ENCODE data around the gene MLLT10. TPM values are rescaled to one million over a fixed set of nuclear protein-coding genes. Genes with fewer than 3 reads are reported as not detected.
"Not testable (repeated sequence)": the region's sequence is repeated elsewhere in the genome, so short reads cannot be mapped to it uniquely, and the experiment has no call there.

The MLLT10 gene
- total RNA-seq, 2 experiments from 2014 or later = 33.8 to 34.1 TPM

GRCh38 chr10:21707498-21707897 lies 173.5 kb downstream of the MLLT10 start:
- H3K36me3 Mint-ChIP-seq (ENCODE audit: low read depth) = peaks cover 31% of the 10 kb centered on the region
- DNase-seq (no peak), ATAC-seq (no peak)
- no peaks in the 10 kb centered on the region for H3K27me3 Mint-ChIP-seq
- intact Hi-C loops (cut with DNase I, micrococcal nuclease) = no loop called here
- no peak overlapping the region for H3K4me3 Mint-ChIP-seq
- ChIA-PET CTCF (no interaction called here), POLR2A (no interaction called here)
- H3K4me1 Mint-ChIP-seq = peaks cover 54% of the 10 kb centered on the region
- H3K9me3 Mint-ChIP-seq (ENCODE audit: low read depth) = no peaks in the 10 kb centered on the region
- H3K27ac Mint-ChIP-seq = no peak overlapping the region

DNA sequence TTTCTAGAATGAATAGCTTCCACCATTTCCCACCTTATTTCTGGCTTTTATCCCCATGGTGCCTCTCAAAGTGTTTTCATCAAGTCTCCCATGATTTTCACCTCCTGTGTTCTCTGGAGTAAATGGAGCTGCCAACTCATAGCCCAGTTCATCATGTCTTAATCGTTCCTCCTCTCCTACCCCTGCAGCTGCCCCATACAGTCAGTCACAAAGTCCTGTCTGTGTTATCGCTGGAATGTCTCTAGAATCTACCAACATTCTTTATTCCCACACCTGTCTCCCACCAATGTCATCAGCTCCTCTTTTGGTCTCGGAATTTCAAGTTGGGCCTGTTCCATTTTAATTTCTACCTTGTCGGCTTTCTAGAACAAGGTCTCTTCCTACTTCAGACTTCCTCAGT lies 178.9 kb downstream of the MLLT10 start:
- ChIA-PET CTCF (interaction anchor here (1.2 to 2.1 kb wide), 3 partner anchors 9 to 29 kb away, joined by 3 to 5 read pairs (median 3); no protein-coding TSS in a partner anchor), POLR2A (no interaction called here)
- H3K4me1 Mint-ChIP-seq = peaks cover 17% of the 10 kb centered on the region
- no peak for DNase-seq
- no peak overlapping the region for H3K27ac Mint-ChIP-seq
- no peaks in the 10 kb centered on the region for H3K27me3 Mint-ChIP-seq
- no peak overlapping the region for H3K4me3 Mint-ChIP-seq
- H3K9me3 Mint-ChIP-seq (ENCODE audit: low read depth) = no peaks in the 10 kb centered on the region
- H3K36me3 Mint-ChIP-seq (ENCODE audit: low read depth) = peaks cover 37% of the 10 kb centered on the region
- no peak for ATAC-seq
- intact Hi-C loops (cut with DNase I, micrococcal nuclease) = loop anchor here in 1 of 2 experiments (10.0 kb wide), 1 partner anchor 128 kb away; no protein-coding TSS in a partner anchor

GRCh38 chr10:21715531-21716195 lies 181.6 kb downstream of the MLLT10 start:
- Mint-ChIP-seq H3K9me3 (ENCODE audit: low read depth) (no peaks in the 10 kb centered on the region), H3K4me3 (no peak overlapping the region), H3K36me3 (ENCODE audit: low read depth) (peaks cover 30% of the 10 kb centered on the region), H3K27me3 (no peaks in the 10 kb centered on the region), H3K27ac (no peak overlapping the region), H3K4me1 (peaks cover 17% of the 10 kb centered on the region)
- ChIA-PET CTCF (interaction anchor here (0.7 to 1.6 kb wide), 2 partner anchors 9 to 70 kb away, joined by 5 to 6 read pairs; no protein-coding TSS in a partner anchor), POLR2A (no interaction called here)
- DNase-seq (no peak), ATAC-seq (no peak)
- intact Hi-C loops (cut with DNase I, micrococcal nuclease) = loop anchor here in 1 of 2 experiments (10.0 kb wide), 1 partner anchor 131 kb away; no protein-coding TSS in a partner anchor

GRCh38 chr10:21717437-21718054 lies 183.5 kb downstream of the MLLT10 start:
- POLR2A ChIA-PET; H3K9me3 Mint-ChIP-seq (ENCODE audit: low read depth); ATAC-seq; H3K4me3 Mint-ChIP-seq; CTCF ChIA-PET; H3K27ac Mint-ChIP-seq; H3K27me3 Mint-ChIP-seq; DNase-seq: not testable (repeated sequence)
- intact Hi-C loops (cut with DNase I, micrococcal nuclease) = loop anchor here in 1 of 2 experiments (10.0 kb wide), 1 partner anchor 133 kb away; no protein-coding TSS in a partner anchor
- Mint-ChIP-seq H3K4me1 (peaks cover 13% of the 10 kb centered on the region), H3K36me3 (ENCODE audit: low read depth) (peaks cover 32% of the 10 kb centered on the region)

DNA sequence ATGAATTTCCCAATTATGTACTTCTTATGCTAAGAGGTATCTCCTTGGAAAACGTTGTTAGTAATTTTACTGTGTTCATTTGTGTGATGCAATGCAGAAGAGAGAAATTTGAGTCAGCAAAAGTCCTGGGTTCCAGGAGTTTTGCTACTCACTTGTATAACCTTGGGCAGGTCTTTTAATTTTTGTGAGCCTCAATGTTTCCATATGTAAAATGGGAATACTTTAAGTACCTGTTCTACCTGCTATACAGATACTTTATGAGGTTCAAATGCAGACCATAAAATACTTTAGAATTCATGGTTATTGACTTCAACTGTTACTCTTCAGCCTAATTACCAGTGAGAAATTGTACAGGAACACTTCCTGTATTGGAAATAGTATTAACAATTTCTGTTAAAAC lies 185.5 kb downstream of the MLLT10 start:
- Mint-ChIP-seq H3K36me3 (ENCODE audit: low read depth) (peaks cover 26% of the 10 kb centered on the region), H3K27ac (no peak overlapping the region), H3K27me3 (no peaks in the 10 kb centered on the region), H3K4me3 (no peak overlapping the region), H3K4me1 (peaks cover 16% of the 10 kb centered on the region), H3K9me3 (ENCODE audit: low read depth) (no peaks in the 10 kb centered on the region)
- ChIA-PET CTCF (interaction anchor here (2.4 kb wide), 1 partner anchor 13 kb away, joined by 13 read pairs; no protein-coding TSS in a partner anchor), POLR2A (no interaction called here)
- ATAC-seq (no peak), DNase-seq (no peak)
- intact Hi-C loops (cut with DNase I, micrococcal nuclease) = loop anchor here in 1 of 2 experiments (10.0 kb wide), 1 partner anchor 135 kb away; no protein-coding TSS in a partner anchor

- ChIA-PET CTCF (interaction anchor here (1.8 to 2.4 kb wide), 2 partner anchors 12 to 14 kb away, joined by 7 to 13 read pairs; no protein-coding TSS in a partner anchor), POLR2A (no interaction called here)
- intact Hi-C loops (cut with DNase I, micrococcal nuclease) = no loop called here
- Mint-ChIP-seq H3K27me3 (no peaks in the 10 kb centered on the region), H3K27ac (no peak overlapping the region), H3K9me3 (ENCODE audit: low read depth) (no peaks in the 10 kb centered on the region), H3K4me3 (no peak overlapping the region), H3K4me1 (peaks cover 22% of the 10 kb centered on the region), H3K36me3 (ENCODE audit: low read depth) (peaks cover 25% of the 10 kb centered on the region)
- ATAC-seq = peak; percentile 73
- DNase-seq = no peak
Measured at GRCh38 chr10:21720090-21720489, 186.1 kb downstream of the MLLT10 start.

- Mint-ChIP-seq H3K36me3 (ENCODE audit: low read depth) (peaks cover 16% of the 10 kb centered on the region), H3K9me3 (ENCODE audit: low read depth) (no peaks in the 10 kb centered on the region), H3K27me3 (no peaks in the 10 kb centered on the region), H3K4me3 (no peak overlapping the region), H3K27ac (no peak overlapping the region), H3K4me1 (peaks cover 24% of the 10 kb centered on the region)
- DNase-seq (no peak), ATAC-seq (no peak)
- ChIA-PET POLR2A (no interaction called here), CTCF (interaction anchor here (1.6 to 2.4 kb wide), 3 partner anchors 9 to 13 kb away, joined by 3 to 13 read pairs (median 7); no protein-coding TSS in a partner anchor)
- intact Hi-C loops (cut with DNase I, micrococcal nuclease) = no loop called here
Measured at GRCh38 chr10:21721000-21721665, 187.1 kb downstream of the MLLT10 start.

DNA sequence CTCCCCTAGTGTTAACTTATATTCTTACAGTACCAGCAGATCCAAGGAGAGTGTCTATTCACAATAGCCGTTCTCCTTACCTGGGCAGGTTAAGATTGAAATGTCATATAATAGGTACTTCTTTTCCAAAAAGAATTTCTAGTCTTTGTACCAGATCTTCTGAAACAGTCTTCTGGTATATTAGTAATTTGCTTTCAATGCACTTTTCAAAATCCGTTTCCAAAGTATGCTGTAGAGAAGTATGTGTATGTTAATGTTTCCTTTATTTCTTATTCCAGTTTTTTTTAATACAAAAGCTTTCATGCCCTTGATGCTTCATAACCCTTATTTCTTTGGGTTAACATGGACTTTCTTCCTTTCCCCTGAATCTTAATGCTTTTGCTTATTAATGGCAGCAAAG lies 188.2 kb downstream of the MLLT10 start:
- Mint-ChIP-seq H3K27ac (no peak overlapping the region), H3K4me3 (no peak overlapping the region), H3K27me3 (no peaks in the 10 kb centered on the region), H3K4me1 (peaks cover 30% of the 10 kb centered on the region), H3K9me3 (ENCODE audit: low read depth) (no peaks in the 10 kb centered on the region), H3K36me3 (ENCODE audit: low read depth) (peaks cover 21% of the 10 kb centered on the region)
- ChIA-PET CTCF (interaction anchor here (1.5 to 1.6 kb wide), 2 partner anchors 10 to 226 kb away, joined by 3 to 4 read pairs; no protein-coding TSS in a partner anchor), POLR2A (no interaction called here)
- ATAC-seq = no peak
- no peak for DNase-seq
- intact Hi-C loops (cut with DNase I, micrococcal nuclease) = no loop called here

GRCh38 chr10:21724020-21724589 lies 190.1 kb downstream of the MLLT10 start:
- Mint-ChIP-seq H3K4me3 (no peak overlapping the region), H3K9me3 (ENCODE audit: low read depth) (no peaks in the 10 kb centered on the region), H3K27ac (no peak overlapping the region), H3K27me3 (no peaks in the 10 kb centered on the region), H3K36me3 (ENCODE audit: low read depth) (peaks cover 21% of the 10 kb centered on the region), H3K4me1 (peaks cover 36% of the 10 kb centered on the region)
- POLR2A ChIA-PET = no interaction called here
- intact Hi-C loops (cut with DNase I, micrococcal nuclease) = no loop called here
- ATAC-seq (no peak), DNase-seq (no peak)
- CTCF ChIA-PET = interaction anchor here (0.7 to 1.6 kb wide), 5 partner anchors 8 to 228 kb away, joined by 3 to 9 read pairs (median 4); no protein-coding TSS in a partner anchor

DNA sequence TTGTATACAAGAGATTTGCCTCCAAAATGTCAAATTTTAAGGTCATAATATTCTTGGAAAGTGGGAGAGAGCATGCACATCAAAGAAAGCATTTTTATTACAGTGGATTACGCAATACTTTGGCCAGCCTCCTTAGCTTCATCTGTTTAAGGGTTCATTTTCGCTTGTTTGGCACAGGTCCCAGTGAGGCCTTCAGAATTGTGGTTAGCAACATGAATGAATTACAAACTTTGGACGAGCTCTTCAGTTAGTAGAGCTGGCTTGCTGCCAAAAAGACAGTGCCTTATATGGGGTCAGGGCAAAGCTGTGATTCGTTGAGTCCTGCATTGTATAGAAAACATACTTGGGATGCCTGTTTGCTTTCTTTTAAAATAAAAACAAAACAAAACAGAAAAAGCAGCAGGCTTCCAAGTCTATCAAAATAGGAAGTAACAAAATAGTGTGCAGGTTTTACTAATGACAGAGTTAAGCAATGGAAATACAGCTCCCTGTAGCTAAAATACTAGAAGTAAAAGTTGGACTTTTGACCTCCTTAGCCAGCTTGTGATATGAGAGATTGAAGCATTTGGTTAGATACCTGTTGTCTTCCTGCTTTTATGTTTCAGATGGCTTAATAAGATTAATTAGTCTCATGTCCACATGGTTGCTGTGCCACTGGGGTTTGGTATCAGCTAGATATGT lies 190.8 kb downstream of the MLLT10 start:
- DNase-seq (peak; percentile 68), ATAC-seq (peak; percentile 66)
- ChIA-PET CTCF (interaction anchor here (0.6 to 1.3 kb wide), 5 partner anchors 9 to 118 kb away, joined by 3 to 6 read pairs (median 3); no protein-coding TSS in a partner anchor), POLR2A (interaction anchor here (0.5 kb wide), 1 partner anchor 99 kb away, joined by 7 read pairs; no protein-coding TSS in a partner anchor)
- Mint-ChIP-seq H3K27me3 (no peaks in the 10 kb centered on the region), H3K4me1 (peaks cover 30% of the 10 kb centered on the region), H3K9me3 (ENCODE audit: low read depth) (no peaks in the 10 kb centered on the region), H3K4me3 (no peak overlapping the region), H3K36me3 (ENCODE audit: low read depth) (peaks cover 25% of the 10 kb centered on the region), H3K27ac (no peak overlapping the region)
- intact Hi-C loops (cut with DNase I, micrococcal nuclease) = no loop called here

All from activated CD4-positive, alpha-beta T cell treated with anti-CD3 and anti-CD28 coated beads for 36 hours (primary cell).